GM12892 (cell line): ENCODE results near the gene ZNRD2.

Experiments used
- POLR2A ChIP-seq: IDR thresholded peaks from 2 replicates; pipeline ENCODE4 v1.6.1; 2011; ENCODE audit warnings: low read depth, low read length, control low read depth
- TAF1 ChIP-seq: IDR thresholded peaks from 2 replicates; pipeline ENCODE4 v1.6.1; 2011; ENCODE audit warnings: low read depth, mild to moderate bottlenecking, control low read depth, low read length, borderline replicate concordance

DNA sequence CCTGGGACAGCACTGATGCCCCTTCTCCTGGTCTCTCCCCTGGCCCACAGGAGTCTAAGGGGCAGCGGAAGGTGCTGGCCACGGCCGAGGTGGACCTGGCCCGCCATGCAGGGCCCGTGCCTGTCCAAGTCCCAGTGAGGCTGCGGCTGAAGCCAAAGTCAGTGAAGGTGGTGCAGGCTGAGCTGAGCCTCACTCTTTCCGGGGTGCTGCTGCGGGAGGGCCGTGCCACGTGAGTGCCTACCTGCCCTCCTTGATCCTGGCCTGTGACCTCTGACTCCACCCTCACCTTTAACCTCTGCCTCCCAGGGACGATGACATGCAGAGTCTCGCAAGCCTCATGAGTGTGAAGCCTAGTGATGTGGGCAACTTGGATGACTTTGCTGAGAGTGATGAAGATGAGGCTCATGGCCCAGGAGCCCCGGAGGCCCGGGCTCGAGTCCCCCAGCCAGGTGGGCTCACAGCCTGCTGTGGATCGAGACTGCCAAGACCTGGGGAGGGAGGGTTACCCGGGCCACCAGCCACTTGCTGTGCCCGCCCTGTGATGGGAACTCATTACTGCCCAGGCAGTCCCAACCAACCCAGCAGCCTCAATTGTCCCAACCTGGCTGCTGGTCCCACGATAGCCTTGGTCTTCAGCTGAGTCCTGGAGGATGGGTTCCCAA is 9.9 kb downstream of the ZNRD2 start:
- TF ChIP-seq TAF1 (no peak), POLR2A (no peak)
